Prostate gland (tissue), 2 donors: ENCODE measurements around the gene NT5DC4.

Source experiments
- CTCF ChIP-seq, 4 experiments: fragments of 200-600 bp in 2 of 4; fragments of 450-650 bp in 2 of 4; sonication (generic) in 2 of 4; IDR thresholded peaks; 1 replicate in 3 of 4; 2 replicates in 1 of 4; pipeline ENCODE4 v1.5.1; 2016 to 2019; ENCODE audit warnings: antibody characterized with exemption in 4 of 4, mild to moderate bottlenecking in 2 of 4, moderate library complexity in 2 of 4
- POLR2AphosphoS5 ChIP-seq: sonication (generic); formaldehyde crosslinking; IDR thresholded peaks from one replicate; pipeline ENCODE4 v1.6.1; 2017; ENCODE audit warnings: antibody characterized with exemption

GRCh38 chr2:112714836-112715631 is 5.8 kb upstream of the NT5DC4 start:
- TF ChIP-seq POLR2AphosphoS5 (no peak), CTCF (IDR thresholded peaks at IDR 0.05) (no peak)
